ENCODE measurements around the gene PADI2.

Gene PADI2

DNA sequence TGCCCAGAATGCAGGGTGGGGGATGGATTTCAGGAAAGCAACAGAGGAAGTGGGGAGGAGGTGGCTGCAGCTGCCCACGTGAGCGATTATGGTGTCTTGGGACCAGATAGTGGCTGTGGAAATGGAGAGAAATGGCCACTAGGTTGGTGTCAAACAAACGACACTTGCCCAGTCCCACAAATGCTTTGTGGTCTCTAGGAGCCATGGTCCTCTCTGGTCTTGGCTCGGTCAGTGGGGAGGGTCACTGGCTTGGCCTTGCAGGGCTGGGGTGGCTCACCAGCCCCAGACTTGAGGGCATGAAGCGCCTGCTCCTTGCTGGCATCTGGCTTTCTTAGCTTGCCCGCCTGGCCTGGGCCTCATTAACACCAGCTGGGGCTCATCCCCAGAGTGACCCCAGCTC, 7.2 kb downstream of the PADI2 start:
- no peak for DNase-seq

DNA sequence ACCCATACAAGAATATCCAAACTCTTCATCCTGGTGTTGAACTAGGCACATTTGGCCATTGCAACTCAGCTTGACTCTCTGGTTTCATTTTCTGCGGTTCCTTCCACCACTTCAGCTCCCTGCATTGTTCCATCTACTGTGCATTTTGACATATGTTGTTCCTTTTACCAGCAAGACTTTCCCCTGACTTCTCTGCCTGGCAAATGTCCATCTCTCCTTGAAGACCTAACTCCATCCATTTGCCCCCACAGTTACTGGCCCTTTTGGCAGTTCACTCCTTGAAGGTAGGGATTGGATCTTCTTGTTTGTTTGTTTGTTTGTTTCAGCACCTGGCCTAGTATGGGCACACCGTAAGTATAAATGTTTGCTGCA, 8.7 kb downstream of the PADI2 start:
- no peak for DNase-seq

DNA sequence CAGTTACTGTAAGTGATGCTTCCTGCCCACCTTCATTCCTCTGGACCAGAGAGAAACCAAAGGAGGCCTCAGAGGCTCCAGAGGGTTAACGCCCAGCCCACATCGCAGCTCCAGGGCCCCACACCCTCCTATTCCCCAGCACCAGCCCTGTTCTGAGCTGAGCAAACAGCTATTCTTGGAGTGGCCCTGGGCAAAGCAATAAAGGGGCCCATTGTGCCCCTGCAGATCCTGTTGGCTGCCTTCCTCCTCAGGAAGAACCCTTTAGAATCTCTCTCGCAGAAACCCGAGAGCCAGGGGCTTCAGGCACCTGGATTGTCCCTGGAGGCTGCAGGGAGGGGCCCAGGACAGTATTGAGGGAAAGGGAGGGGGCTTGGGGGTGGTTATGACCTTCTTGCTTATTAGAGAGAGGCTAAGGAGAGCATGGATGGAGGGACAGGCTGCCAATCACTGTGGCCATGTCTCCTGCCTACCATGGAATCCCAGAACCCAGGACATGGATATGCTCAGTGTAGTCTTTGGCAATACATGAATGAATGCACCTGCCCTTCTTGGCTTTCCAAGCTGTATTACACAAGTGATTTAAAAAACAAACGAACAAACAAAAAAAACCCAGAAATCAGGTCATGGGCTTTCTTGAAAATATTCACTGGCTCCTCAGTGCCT, 9.2 kb downstream of the PADI2 start:
- no peak for DNase-seq

DNA sequence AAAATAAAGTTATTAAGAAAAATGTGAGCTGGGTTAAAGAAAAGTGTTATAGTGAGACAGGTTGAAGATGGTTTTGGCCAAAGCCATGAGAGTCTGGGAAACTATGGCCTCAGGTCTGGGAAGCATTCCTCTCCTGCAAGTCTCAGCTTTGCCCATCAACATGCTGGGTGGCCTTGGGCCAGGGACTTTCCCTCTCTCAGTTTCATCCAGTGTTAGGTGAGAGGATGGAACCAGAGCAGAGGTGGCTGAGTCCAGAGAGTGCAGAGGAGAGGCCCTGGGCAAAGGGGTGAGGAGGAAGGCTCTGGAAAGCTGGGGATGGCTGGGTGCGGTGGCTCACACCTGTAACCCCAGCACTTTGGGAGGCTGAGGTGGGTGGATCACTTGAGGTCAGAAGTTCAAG, 10.5 kb downstream of the PADI2 start:
- DNase-seq = no peak

DNA sequence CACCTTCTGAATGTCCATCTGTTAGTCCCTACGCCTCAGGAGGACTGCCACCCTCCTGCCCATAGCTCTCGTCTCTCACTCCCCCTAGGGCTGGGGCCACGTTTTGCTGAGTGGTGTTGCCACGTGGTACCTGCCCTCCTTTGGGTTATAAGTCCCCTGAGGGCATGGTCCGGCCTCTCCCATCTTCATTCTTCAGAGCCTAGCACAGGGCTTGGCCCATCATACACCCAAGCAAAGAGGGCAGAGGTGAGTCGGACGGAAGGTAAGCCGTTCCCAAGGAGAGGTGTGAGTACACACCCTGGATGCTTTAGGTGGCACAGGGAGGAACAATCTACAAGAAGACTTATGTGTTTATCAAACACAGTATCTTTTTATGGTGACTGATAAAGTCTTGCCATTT, 10.9 kb downstream of the PADI2 start:
- DNase-seq = no peak

DNA sequence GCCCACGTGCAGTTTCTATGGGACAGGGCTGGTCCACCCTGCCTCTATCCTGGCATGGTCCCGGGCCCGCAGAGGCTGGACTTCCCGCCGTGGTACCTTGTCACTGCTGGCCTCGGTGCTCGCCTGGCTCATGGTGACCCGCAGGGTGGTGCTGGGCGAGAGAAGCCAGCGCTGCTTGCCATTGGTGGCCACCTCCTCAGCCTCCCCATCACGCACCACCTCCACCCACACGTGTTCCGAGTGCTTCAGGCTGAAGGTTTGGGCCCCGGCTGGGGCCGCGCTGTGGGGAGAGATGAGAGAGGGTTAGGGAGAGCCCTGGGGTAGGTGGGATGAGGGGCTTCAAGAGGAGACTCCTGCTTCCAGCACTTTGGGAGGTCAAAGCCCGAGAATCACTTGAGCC, 14.5 kb downstream of the PADI2 start:
- no peak for DNase-seq

DNA sequence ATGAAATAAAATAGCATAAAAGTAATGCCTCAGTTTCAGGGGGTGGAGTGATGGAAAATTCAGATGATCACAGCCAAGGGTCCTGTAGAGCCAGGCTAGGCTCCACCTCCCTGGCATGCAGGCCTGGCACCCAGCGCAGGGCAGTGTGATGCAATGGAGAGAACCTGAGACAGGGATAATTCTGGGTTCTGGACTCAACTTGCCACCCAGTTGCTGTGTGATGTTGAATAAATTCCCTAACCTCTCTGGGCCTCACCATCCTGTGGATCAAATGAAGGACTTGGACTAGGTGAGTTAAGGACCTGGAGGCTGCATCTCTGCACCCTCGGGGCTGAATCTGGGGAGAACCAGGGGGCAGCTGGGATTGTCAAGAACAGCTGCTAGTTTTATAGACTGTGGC, 17.0 kb downstream of the PADI2 start:
- DNase-seq = no peak

DNA sequence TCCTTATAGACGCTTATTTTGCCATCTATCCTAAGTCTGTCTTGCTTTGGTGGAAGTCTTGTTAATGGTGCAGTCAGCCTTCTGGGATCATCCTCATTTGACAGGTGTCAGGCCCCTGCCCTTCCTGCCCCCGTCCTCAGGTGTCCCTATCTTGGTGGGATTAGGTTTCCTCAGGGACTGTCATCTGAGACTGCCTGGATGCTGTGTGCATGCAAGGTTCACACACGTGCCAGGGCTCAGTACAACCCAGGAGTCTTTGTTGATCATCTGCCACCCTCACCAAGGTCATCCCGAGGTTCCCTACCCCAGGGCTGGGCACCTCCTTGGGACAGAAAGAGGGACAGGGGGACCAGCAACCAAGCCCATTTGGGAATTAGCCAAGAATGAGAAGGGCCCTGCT, 18.0 kb downstream of the PADI2 start:
- DNase-seq = no peak

DNA sequence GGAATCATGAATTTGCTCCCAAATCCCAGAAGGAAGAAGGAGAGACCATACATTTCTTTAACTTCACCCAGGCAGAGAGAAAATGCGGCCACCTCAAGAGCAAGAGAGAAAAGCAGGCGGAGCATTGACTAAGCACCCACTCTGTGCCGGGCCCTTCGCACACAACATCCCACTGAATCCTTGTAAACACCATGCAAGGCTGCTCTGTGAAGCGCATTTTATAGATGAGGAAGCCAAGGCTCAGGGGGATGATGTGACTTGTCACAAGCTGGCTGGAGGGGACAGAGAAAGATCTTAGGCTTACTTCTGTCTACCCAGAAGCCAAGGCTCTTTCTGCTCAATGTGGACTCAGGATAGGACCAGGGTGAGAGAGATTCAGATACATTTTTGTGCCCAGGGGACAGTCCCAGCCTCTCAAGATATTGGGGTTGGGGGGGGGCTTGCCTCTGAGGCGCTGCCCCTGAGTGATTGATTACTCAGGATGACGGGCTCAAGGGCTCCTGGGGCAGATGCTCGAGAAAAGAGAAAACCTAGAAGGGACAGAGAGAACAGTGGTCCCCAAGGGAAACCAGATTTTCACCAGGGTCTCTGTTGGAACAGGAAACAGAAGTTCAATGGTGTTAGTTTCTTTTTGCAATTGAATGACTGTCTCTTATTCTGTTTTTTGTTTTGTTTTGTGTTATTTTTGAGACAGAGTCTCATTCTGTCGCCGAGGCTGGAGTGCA, 19.5 kb downstream of the PADI2 start:
- DNase-seq = no peak

DNA sequence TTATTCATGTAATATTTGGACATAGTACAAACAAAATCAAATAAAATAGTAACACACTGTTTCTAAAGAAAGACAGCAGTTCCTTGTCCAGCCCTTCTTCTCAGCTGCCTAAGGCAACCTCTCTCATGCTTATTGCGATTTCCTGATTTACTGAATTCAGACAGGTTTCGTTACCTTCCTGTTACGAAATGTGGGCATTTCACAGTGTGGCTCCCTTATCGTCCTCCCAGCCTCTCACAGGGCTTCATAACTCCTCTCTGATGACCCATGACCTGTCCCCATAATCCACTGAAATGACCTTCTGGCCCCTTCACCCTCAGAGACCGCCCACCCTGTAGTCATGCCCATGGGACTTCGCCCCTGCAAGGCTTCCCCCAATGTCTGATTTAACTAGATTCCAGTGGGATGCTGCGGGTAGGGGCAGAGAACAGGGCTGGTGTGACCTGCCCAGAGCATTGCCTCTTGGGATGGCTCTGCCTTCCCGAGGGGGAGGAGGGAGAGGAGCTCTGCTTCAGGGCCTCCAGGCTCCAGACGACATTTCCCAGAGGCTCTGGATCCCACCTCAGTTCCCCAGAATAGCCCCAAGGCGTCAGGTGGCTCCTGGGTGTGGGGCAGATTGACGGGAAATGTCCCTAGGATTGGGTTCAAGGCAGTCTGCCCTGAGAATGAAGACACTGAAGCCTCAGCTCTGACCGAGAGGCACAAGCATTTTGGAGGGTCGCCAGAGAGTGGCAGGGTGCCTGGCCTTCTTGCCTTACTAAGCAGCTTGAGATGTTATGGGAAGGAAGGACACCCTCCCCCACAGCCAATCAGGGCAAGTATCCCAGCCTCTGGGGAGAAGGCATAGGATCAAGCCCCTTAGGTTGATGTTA, 20.6 kb downstream of the PADI2 start:
- DNase-seq = no peak

DNA sequence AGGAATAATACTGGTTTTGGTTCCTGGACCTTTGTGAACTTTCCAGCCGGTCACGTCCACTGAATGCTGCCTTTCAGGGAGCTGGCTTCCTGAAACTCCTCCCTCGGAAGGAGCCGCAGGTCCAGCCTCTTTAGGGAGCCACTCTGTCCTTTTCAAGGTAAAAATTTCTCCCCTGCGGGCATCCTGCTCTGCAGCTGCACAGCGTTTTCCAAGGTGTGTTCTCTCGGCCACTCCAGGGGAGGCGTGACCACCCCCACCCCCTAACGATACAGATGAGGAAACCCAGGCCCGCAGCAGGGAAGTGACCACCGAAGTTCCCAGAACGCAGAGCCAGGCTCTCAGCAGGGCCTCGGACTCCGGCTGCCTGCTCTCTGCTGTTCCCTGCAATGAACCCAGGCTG, 21.5 kb downstream of the PADI2 start:
- DNase-seq = no peak

DNA sequence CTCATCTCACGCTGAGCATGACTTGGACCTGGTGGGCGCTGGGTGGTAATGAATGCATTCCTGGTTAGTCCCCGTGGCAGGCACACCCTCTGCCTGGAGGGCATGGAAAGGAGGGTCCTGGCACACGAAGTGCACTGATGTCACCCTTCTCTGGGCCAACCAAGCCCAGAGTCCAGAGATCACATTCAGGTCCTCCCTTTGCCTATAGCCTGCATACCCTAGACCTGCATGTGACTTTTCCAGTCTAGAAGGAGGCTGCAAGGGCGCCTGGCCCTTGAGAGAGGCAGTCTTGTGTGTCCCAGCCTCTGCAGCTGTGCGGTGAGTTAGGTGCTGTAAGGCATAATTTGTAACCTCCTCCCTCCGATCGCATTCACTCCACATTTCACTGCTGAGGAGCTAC, 22.1 kb downstream of the PADI2 start:
- no peak for DNase-seq

DNA sequence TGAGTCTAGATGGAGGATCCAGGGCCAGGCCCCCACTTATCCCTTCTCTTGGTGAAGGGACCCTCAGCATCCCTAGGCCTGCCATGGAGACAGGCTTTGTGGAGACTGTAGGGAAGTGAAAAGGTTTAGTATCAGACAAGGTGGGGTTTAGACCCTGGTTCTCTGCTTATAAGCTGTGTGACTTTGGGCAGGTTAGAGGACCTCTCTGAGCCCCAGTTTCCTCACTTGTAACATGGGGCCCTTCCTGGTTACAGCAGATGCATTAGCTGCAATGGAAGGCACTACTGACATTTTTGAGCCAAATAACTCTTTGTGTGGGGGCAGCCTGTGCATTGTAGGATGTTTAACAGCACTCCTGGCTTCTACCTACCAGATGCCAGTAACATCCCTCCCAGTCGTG, 22.7 kb downstream of the PADI2 start:
- no peak for DNase-seq

DNA sequence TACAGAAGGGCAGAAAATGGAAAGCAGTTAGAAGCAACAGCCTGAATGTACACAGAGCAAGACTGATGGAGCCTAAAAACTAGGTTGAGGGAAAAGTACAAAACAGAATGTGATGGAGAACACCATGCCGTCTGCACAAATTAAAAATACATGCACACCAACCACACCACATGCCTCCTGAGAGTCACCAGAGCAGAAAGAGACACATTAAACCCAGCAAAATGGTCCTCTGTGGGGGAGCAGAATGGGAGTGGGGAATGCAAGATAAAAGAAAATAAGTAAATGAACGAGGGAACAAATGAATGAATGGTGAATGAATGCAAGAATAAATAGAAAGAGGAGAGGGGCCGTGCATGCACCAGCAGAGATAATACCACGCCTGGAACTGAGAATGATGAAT, 24.1 kb downstream of the PADI2 start:
- DNase-seq = no peak

DNA sequence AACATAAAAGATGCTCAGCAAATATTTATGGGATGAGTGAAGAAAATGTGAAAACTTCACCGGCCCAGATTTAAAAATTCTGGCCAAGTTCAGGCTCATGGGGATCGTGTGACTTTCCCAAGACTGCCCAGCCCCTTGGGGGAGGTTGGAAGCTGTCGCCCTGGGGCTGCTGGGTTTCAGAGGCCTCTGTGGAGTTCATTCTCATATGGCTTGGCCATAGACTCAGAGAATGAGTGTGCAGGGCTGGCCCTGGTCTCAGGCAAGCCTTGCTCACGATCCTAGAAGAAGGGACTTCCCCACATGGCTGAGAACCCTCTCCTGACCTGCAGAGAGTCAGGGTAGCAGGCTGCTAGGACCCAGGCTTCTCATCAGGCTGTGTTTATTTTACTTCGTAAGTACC, 24.6 kb downstream of the PADI2 start:
- no peak for DNase-seq

DNA sequence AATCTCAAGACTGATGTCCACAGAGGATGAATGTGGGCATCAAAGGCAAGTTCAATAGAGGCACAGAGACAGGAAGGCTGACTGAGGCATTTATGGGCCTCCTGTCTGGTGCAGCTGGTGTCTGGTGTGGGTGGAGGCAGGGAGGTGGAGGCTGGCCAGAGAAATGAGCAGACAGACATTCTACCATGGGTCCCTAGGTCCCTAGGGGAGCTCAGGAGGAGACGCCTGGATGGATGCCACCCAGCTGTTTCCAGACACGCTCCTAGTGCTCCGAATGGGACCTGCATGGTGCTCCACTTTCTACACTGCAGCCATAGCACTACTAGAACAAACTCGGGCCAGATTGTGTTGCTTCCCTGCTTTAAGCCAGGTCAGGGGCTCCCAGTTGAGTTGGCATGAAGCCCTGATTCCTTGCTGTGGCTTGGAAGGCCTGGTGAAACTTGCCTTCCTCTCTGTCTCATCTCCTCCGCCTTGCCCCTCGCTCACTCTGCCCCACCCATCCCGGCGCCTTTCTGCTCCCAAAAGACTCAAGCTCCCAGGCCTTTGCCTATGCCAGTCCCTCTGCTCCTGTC, 25.3 kb downstream of the PADI2 start:
- DNase-seq = no peak

DNA sequence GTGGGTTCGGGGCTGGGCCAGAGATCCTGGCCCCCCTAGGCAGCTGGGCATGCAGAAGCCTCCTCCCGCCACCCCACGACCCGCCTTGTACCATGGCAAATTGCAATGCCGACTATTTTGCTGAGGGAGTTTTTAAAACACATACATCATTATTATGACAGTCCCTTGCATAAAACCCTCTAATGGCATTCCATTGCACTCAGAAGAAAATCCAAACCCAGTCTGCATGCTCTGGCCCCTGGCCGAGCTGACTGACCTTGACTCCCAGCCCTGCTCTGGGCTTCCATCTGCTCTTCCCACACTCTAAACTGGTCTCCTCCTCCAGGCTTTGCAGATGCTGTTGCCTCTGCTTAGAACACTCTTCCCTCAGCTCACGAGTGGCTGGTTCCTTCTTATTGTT, 28.0 kb downstream of the PADI2 start:
- no peak for DNase-seq

DNA sequence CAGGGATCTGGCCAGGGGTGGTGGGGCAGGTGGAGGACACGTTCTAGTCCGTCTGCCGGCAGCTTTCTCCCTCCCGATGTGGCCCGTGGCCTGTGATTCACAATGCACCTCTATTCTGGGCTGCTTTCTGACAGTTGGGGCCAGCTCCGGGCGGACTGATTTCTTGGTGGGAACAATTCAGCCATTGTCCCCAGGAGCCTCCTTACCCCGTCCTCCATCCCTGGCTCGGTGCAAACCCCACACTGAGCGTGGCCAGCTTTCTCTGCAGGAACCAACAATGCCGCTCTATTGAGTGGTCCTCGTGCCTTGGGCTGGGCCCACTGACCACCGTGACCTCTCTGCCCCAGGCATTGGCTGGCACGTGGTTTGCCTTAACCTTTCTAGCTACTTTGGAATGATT, 29.7 kb downstream of the PADI2 start:
- no peak for DNase-seq

DNA sequence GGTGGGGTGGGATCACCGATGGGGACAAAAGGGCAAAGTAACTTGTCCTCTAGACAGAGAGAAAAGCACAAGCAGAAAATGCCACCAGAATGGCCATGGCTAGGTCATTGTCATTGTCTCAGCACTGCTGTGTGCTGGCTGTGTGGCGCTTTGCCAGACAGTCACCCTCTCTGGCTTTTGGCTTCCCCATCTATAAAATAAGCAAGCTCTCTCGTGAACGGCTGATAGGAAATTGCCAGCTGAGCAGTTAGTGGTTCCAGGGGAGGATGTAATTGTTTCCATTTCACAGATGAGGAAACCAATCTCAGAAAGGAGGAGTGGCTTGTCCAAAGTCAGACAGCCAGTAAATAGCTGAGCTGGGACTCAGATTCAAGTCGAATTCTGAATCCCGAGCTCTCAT, 32.5 kb downstream of the PADI2 start:
- no peak for DNase-seq

DNA sequence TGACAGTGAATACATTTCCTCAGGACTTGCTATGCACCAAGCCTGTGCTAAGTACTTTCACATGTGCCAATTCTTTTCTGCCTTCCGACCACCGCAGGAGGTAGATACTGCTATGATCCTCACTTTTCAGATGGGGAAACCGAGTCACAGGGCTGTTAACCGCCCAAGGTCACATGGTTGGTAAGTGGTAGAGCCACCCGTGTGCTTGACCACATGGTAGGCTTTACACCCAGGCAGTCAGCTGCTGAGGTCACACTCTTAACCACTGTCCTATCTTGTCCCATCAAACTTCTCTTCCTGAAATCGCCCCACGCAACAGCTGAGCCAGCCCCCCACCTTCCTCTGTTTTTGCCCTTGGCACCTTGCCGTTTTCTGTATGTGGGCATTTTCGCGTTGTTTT, 34.5 kb downstream of the PADI2 start:
- no peak for DNase-seq

DNA sequence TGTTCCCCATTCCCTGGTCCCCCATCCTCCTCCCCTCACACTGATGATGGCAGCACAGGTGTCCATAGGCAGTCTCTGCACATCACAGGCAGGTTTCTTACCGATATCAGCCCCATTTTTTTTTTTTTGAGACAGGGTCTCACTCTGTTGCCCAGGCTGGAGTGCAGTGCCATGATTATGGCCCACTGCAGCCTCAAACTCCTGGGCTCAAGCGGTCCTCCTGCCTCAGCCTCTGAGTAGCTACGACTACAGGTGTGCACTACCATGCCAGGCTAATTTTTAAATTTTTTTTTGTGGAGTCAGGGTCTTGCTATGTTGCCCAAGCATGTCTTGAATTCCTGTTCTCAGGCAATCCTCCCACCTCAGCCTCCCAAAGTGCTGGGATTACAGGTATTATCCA, 36.5 kb downstream of the PADI2 start:
- no peak for DNase-seq

DNA sequence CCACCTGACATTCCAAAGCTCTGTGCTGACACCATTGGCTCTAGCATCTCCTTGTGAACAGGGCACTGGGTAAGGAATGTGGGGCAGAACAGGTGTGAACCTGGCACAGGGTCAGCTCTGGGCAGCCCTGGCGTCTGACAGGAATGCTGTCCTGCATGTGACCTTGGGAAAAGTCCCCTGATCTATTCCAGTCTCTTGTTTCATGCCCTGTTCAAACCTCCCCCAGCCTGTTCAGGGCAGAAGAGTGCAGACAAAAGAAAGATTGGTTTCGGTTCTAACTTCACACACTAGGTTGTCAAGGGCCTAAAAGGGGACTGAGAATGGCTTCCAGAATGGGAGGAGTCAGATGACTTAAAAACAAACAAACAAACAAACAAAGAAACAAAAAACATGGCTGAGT, 37.8 kb downstream of the PADI2 start:
- no peak for DNase-seq

DNA sequence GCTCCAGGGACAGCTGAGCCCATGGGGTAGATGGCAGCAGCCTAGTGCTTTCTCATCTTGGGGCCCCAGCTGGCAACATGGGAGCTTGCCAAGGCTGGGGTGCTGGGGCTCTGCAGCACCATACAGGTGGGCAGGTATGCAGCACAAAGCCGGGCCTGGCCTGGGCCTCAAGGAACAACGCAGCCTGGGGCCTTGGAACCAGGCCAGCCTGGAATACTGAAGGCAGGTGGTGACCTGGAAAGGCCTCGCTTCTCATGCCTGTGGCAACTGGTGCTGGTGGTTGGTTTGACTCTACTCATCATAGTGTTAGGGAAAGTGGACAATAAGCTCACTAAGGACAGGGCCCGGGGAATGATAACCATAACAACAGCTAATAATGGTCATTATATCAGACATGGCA, 38.4 kb downstream of the PADI2 start:
- DNase-seq = no peak
